GM10266 (cell line): ENCODE results near the gene SDK2.

Experiments used
- DNase-seq: peaks from one replicate; pipeline ENCODE4 v3.0.0; 2012; ENCODE audit errors: extremely low spot score
- TF ChIP-seq, protein P1 (sequence below): IDR thresholded peaks from 2 replicates; pipeline ENCODE4 v1.5.1; 2012; ENCODE audit warnings: mild to moderate bottlenecking, low read depth; ENCODE audit not compliant: control insufficient read depth, insufficient read depth; ENCODE audit errors: missing control alignments

The SDK2 gene

DNA sequence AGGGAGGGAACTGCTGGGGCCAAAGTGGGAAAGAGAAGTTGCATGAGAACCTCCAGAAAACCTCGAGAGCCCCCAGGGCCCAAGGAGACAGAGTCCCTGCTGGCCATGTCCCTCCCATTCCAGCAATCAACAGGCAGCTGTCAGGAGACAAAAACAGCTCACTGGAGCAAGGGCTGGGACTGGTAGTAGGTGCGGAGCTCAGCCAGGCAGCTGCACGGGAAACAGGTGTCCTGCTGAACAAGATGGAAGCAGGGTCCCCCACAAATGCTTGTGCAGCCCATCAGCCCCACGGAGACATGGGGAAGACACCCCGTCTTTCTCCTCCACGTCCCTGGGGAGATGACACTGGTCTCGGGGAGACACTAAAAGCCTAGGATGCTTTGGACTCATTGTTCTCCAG, 34.5 kb downstream of the SDK2 start:
- DNase-seq: no peak
- TF ChIP-seq, protein P1, sequence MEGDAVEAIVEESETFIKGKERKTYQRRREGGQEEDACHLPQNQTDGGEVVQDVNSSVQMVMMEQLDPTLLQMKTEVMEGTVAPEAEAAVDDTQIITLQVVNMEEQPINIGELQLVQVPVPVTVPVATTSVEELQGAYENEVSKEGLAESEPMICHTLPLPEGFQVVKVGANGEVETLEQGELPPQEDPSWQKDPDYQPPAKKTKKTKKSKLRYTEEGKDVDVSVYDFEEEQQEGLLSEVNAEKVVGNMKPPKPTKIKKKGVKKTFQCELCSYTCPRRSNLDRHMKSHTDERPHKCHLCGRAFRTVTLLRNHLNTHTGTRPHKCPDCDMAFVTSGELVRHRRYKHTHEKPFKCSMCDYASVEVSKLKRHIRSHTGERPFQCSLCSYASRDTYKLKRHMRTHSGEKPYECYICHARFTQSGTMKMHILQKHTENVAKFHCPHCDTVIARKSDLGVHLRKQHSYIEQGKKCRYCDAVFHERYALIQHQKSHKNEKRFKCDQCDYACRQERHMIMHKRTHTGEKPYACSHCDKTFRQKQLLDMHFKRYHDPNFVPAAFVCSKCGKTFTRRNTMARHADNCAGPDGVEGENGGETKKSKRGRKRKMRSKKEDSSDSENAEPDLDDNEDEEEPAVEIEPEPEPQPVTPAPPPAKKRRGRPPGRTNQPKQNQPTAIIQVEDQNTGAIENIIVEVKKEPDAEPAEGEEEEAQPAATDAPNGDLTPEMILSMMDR: no peak

DNA sequence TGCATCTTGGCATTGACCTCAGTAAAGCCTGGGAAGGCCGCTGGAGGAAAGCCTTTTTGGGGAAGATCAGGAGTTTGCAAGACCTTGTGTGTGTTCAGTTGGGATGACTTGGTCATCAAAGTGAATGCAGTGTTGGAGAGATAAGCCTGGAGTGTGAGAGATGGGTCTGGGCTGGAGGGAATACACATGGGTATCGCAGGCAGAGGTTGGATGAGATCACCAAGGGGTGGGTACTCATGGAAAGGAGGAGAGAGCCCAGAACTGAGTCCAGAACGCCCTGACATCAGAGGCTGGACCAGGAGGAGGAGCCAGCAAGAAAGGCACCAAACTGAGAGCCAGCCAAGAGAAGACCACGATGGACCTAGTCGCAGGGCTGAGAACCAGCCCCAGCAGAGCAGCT, 35.2 kb downstream of the SDK2 start:
- TF ChIP-seq, protein P1: no peak
- no peak for DNase-seq

DNA sequence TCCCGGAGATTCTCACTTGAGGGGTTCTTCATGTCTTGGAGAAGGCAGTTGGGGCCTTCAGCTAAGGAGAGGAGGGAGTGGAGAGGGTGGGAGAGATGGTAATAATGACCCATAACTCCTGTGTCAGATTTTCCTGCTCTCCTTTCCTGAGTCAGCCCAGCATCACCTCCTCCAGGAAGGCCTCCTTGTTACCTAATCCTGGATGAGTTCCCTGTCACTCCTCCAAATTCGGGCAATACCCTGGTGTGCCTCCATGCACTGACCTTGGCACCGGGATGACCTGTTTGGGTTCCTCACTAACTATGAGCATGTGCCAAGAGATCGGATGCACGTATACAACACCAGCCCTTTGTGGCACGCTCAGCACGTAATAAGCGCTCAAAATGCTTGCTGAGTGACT, 38.8 kb downstream of the SDK2 start:
- DNase-seq: no peak
- TF ChIP-seq, protein P1: no peak

DNA sequence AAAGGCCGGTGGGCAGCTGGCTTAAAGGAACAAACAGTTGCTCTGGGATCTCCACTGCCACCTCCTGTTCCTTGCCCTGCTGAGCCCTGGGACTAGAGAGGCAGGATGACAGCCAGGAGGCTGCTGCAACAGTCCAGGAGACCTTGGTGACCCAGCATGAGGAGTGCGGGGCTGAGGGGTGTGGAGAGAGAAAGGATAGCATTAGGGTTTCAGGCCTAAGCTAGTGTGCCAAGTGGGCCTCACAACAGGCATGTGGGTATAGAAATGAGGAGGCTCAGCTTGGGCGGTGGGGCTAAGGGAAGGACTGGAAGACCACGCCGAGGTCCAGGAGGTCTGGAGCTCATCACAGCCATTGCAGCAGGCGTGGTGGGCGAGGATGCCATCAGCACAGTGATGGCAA, 39.8 kb downstream of the SDK2 start:
- no peak for DNase-seq
- TF ChIP-seq, protein P1: no peak

DNA sequence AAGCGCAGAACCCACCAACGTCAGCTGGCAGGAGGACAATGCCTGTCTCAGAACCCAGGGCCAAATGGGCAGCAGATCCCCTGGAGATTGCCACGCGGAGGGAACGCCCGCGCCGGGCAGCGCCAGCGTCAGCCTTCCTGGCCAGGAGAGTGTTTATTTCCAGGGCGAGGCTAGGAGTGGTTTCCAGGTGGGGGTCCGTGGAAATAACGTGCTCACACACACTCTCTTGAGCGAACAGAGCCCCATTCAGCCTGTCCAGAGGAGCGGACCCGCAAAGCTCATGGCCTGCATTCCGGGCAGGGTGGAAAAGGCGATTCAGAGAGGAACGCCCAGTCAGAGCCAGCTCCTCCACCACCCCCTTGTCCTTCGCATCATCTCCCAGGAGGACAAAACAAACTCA, 40.3 kb downstream of the SDK2 start:
- DNase-seq: no peak
- TF ChIP-seq, protein P1: no peak

DNA sequence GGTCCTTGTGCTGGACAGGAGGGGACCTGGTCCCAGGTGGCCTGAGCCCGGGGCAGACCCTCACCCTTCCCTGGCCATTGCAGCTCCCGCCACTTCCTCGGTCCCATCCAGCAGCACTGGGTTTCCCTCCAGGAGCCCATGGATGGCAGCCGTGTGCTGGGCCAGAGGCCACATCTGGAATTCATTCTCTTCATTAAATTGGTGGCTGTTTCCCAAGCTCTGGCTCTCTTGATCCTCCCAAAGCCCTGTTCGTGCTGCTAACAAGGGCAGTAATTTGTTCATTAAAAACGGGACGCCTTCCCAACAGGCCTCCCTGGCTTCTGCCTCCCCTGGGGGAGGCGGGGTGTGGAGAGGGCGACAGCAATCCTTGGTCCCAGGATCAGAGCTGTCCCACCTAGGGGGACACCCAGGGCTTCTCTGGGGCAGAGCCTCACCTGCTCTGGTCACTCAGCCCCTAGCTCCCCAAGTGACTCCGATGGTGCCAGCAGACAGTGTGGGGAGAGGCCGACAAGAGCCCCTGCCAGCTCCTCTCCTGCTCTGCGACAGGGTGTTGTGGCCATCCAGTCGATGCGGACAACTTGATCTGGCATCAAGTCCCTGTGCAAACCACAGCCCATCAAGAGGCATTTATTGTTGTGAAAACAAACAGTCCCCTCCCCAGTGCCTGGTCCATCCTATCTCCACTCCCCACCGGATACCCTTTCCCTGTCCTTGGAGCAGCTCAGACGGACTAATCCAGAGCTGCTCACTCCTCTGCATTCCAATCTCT, 44.0 kb downstream of the SDK2 start:
- TF ChIP-seq, protein P1: no peak
- no peak for DNase-seq

GRCh38 chr17:73599599-73599998, 44.6 kb downstream of the SDK2 start:
- TF ChIP-seq, protein P1: no peak
- no peak for DNase-seq
